Mesodermal cell (in vitro differentiated cells): ENCODE data around the gene CEBPG.

Source experiments
- H3K27ac ChIP-seq: 2 replicates; pipeline ENCODE4 v1.7.0; 2013; ENCODE audit warnings: mild to moderate bottlenecking, low read depth, low read length, moderate library complexity; ENCODE audit not compliant: severe bottlenecking
- H3K36me3 ChIP-seq: 2 replicates; pipeline ENCODE4 v1.7.1; 2013; ENCODE audit warnings: mild to moderate bottlenecking, low read length, moderate library complexity; ENCODE audit not compliant: control insufficient read depth, insufficient read depth
- H3K4me1 ChIP-seq: one replicate; pipeline ENCODE4 v1.7.1; 2013; ENCODE audit warnings: mild to moderate bottlenecking, low read length; ENCODE audit not compliant: insufficient read depth, control insufficient read depth, poor library complexity, severe bottlenecking
- H3K4me3 ChIP-seq: 2 replicates; pipeline ENCODE4 v1.7.0; 2013; ENCODE audit warnings: low read length, control low read depth, mild to moderate bottlenecking; ENCODE audit not compliant: insufficient read depth, poor library complexity, severe bottlenecking; ENCODE audit errors: extremely low read depth
- H3K9me3 ChIP-seq: 2 replicates; pipeline ENCODE4 v1.7.1; 2013; ENCODE audit warnings: mild to moderate bottlenecking, low read length, moderate library complexity; ENCODE audit not compliant: control insufficient read depth
- WGBS, 2 experiments: methylation state at CpG; one replicate each; pipeline ENCODE4 v1.1.5; 2013; ENCODE audit warnings: missing lambda C conversion rate in 2 of 2; ENCODE audit not compliant: insufficient coverage in 2 of 2; 5-methylcytosine and 5-hydroxymethylcytosine counted together

CEBPG gene

DNA sequence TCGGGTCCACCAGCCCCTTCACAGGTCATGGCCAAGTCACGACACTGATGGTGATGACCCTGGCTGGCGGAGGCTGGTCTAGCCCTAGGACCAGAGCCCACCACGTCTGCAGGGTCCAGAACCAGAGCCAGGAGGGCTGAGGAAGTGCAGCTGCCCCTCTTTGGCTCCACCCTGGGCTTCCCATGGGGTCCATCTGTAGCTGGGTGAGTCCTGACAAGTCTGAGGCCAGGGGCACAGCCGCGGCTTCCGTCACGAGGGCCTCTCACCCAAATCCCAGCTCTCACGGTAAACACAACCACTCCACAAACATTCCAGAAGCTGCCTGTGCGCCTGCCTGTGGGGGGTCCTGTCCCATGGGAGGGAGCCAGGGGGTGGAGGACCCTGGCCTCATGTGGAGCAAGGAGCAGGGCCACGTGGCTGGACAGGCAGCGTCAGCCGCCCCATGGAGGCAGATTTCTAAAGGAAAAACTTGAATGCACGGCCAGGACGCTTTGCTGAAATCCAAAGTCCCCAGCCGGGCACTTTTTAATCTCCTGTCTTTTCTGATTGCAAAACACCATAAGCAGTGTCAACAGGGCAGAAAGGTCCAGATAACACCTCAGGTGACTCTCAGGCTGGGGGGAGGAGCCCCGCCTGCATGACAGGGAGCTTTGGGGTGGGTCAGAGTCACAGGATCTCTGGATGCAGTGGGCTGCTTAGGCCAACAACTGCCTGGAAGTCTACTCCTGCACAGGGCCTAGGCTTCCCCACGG is 29.9 kb downstream of the CEBPG start:
- Histone ChIP-seq H3K9me3 (no peaks in the 10 kb centered on the region), H3K4me1 (no peaks in the 10 kb centered on the region), H3K36me3 (no peaks in the 10 kb centered on the region), H3K27ac (no peak overlapping the region), H3K4me3 (no peak overlapping the region)
- WGBS, 2 experiments: 89 to 91% methylated on average over 10 to 18 of the region's 18 CpGs

GRCh38 chr19:33403973-33404304 is 30.4 kb downstream of the CEBPG start:
- WGBS, 2 experiments: 76 to 85% methylated on average over 6 of the region's 6 CpGs
- Histone ChIP-seq H3K36me3 (no peaks in the 10 kb centered on the region), H3K9me3 (no peaks in the 10 kb centered on the region), H3K4me3 (no peak overlapping the region), H3K4me1 (no peaks in the 10 kb centered on the region), H3K27ac (peak overlapping the region; percentile 45)

DNA sequence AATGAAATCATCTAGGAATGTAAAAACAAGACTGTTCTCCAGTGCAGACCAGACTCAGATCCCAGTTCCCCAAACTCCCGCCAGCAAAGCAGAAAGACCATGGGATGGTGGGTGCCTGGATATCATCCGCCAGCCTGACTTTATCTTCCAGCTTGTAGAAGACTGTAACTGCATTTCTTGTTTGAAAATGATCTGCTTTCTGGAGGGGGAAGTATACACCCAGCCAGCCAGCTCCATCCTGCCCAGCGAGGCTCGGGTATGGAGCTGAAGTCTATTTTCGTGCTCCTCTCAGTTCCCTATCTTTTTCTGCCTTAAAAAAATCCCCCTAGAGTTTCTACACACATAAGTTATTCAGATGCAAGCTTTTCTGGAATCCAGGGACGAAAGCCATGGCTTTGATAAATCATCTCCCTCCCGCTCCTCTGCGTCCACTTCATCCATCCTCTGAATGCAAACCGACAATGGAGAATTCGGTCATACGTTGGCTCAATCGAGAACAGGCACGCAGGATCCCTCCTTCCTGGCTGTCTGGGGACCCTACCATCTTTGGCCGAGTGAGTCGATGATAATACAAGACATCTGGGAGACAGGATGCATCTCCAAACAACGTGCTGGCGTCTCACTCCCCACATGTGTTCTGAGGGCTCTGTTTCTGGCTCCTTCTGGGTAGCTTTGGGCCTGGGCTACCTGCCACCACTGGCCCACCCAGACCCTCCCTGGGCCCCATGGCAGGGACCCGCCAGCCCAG is 31.2 kb downstream of the CEBPG start:
- 92% methylated on average over 16 to 17 of the region's 18 CpGs for WGBS, 2 experiments
- no peak overlapping the region for H3K4me3 ChIP-seq
- no peaks in the 10 kb centered on the region for H3K36me3 ChIP-seq
- H3K4me1 ChIP-seq: no peaks in the 10 kb centered on the region
- H3K9me3 ChIP-seq: no peaks in the 10 kb centered on the region
- peak overlapping the region; percentile 45 for H3K27ac ChIP-seq

- Histone ChIP-seq H3K36me3 (no peaks in the 10 kb centered on the region), H3K4me1 (no peaks in the 10 kb centered on the region), H3K4me3 (no peak overlapping the region), H3K27ac (no peak overlapping the region), H3K9me3 (no peaks in the 10 kb centered on the region)
- WGBS, 2 experiments: 84 to 88% methylated on average over 8 of the region's 8 CpGs
Observed at GRCh38 chr19:33405254-33405552, 31.7 kb downstream of the CEBPG start.

DNA sequence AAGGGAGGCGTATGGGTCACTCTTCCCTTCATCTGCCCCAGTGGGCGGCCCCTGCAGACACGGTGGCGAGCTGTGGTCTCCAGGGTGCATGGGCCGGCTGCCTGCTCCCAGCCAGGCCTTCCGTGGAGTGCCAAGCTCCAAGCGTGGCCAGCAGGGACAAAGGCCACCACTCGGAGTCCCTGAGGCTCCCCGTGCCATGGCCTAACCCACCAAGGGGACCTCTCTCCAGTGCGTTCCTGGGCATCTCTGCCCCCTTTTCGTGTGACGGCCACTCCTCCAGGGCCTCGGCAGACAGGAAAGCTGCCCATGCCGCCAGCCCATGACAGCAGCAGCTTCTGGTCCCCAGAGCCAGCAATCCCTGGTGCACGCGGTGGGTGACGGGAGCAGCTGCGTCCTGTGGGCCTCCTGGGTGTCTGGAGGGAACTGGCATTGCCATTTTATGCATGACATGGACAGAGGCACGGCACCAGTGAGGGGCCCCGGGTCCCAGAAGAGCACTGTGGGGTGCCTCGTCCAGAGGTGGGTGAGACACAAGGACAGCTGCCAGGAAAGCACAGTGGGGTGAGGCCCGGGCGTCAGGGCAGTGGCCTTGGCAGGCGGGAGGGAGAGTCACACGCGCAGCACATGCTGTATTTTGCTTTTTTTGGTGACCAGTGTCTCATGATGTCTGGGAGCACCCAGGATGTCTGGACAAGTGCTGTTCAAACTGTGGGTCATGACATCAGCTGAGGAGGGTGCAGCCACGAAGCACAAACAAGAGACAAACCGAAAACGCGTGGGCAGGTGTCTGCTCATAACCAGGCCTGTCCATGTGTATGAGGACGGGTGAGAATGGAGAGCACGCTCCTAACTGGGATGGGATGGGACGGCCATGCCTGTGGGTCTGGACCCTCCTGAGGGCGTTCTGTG is 32.3 kb downstream of the CEBPG start:
- Histone ChIP-seq H3K36me3 (no peaks in the 10 kb centered on the region), H3K27ac (no peak overlapping the region), H3K9me3 (no peaks in the 10 kb centered on the region), H3K4me1 (no peaks in the 10 kb centered on the region), H3K4me3 (no peak overlapping the region)
- WGBS, 2 experiments: 94% methylated on average over 33 to 34 of the region's 34 CpGs

- Histone ChIP-seq H3K4me3 (no peak overlapping the region), H3K9me3 (no peaks in the 10 kb centered on the region), H3K4me1 (no peaks in the 10 kb centered on the region), H3K27ac (no peak overlapping the region), H3K36me3 (no peaks in the 10 kb centered on the region)
- WGBS, 2 experiments: 65 to 71% methylated on average over 10 of the region's 13 CpGs
Observed at GRCh38 chr19:33406521-33407139, 33.1 kb downstream of the CEBPG start.

GRCh38 chr19:33407140-33407551 is 33.6 kb downstream of the CEBPG start:
- 72 to 77% methylated on average over 8 to 9 of the region's 9 CpGs for WGBS, 2 experiments
- Histone ChIP-seq H3K9me3 (no peaks in the 10 kb centered on the region), H3K4me1 (no peaks in the 10 kb centered on the region), H3K4me3 (no peak overlapping the region), H3K27ac (no peak overlapping the region), H3K36me3 (no peaks in the 10 kb centered on the region)

- 89 to 90% methylated on average over 10 to 11 of the region's 12 CpGs for WGBS, 2 experiments
- H3K4me3 ChIP-seq: no peak overlapping the region
- no peaks in the 10 kb centered on the region for H3K9me3 ChIP-seq
Observed at GRCh38 chr19:33407716-33408115, 34.2 kb downstream of the CEBPG start.

DNA sequence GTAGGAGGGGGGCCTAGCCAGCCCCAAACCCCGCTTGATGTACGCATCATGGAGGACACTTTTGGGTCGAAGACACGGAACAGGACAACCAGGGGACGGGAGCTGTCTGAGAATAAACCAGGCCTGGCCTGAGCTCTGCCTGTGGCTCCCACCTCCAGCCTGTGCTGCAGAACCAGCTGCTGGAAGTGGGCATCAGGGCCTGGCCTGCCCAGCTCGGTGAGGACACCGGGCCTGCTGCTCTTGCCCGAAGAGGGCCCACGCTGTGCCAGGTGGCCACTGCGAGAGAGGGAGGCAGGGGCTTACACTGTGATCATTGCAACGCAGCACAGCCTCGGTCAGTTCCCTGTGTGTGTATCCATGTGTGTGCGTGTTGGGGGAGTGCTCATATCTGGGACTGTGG is 34.6 kb downstream of the CEBPG start:
- Histone ChIP-seq H3K4me1 (no peaks in the 10 kb centered on the region), H3K36me3 (no peaks in the 10 kb centered on the region)
- 83 to 92% methylated on average over 9 to 12 of the region's 13 CpGs for WGBS, 2 experiments

More at GRCh38 chr19:33407716-33408115, 34.2 kb downstream of the CEBPG start:
- Histone ChIP-seq H3K27ac (no peak overlapping the region), H3K36me3 (no peaks in the 10 kb centered on the region), H3K4me1 (no peaks in the 10 kb centered on the region)

More for the DNA sequence above, 34.6 kb downstream of the CEBPG start:
- Histone ChIP-seq H3K9me3 (no peaks in the 10 kb centered on the region), H3K4me3 (no peak overlapping the region), H3K27ac (no peak overlapping the region)
